K562 (cell line): ENCODE results near the gene SPATA32. TPM values are rescaled to one million over a fixed set of nuclear protein-coding genes. Genes with fewer than 3 reads are reported as not detected.

ENCODE experiments used
- ATAC-seq: fragments of 200-7000 bp; cut with Tn5 transposase; 3 replicates; pipeline ENCODE4 v1.9.1; 2020; ENCODE audit warnings: moderate library complexity
- BruUV-seq: library from RNA; stranded (reverse); fragments of 400-500 nt; replicated peaks from 2 replicates; lab custom pipeline; 2021; lab: Mats Ljungman, UMichigan
- CTCF ChIA-PET: fragments of 300-600 bp; formaldehyde crosslinking; extraction: SDS; loops from one replicate; lab custom pipeline; 2021; ENCODE audit warnings: low intra/inter-chr PET ratio; lab: Yijun Ruan, JAX
- POLR2A ChIA-PET: fragments of 300-600, 350-650 bp; sonication (Branson Sonifier 250); formaldehyde crosslinking; extraction: SDS; loops from one replicate; lab custom pipeline; 2021; ENCODE audit warnings: antibody characterized with exemption, inconsistent platforms; lab: Yijun Ruan, JAX
- DNase-seq, 4 experiments: peaks; one replicate each; pipeline versions ENCODE4 v3.0.0 to v3.0.0-alpha.2; 2011 to 2018; ENCODE audit warnings: low spot score in 3 of 4, mixed read lengths in 3 of 4; ENCODE audit errors: extremely low read depth in 1 of 4
- FAIRE-seq: peaks from 2 replicates; lab custom pipeline; 2011; peaks lifted over from hg19 to GRCh38; lab: Jason Lieb, UNC
- H2AFZ ChIP-seq: 2 replicates; pipeline ENCODE4 v1.6.0; 2011; ENCODE audit warnings: low read depth, low read length, control low read depth, inconsistent platforms
- H3K27ac ChIP-seq: fragments of 200-600 bp; 3 replicates; pipeline ENCODE4 v1.8.0; 2011; ENCODE audit warnings: low read depth, mild to moderate bottlenecking, control low read depth, inconsistent platforms, low read length, moderate library complexity, mixed read lengths; ENCODE audit errors: extremely low read depth
- H3K27me3 ChIP-seq, 2 experiments: fragments of 300-600 bp in 1 of 2; 2 replicates in 1 of 2; 3 replicates in 1 of 2; pipeline versions ENCODE4 v1.6.0 to v1.8.0; 2011; ENCODE audit warnings: inconsistent platforms in 2 of 2, low read length in 2 of 2, mild to moderate bottlenecking in 1 of 2, mixed read lengths in 1 of 2, moderate library complexity in 1 of 2; ENCODE audit not compliant: control insufficient read depth in 2 of 2, insufficient read depth in 2 of 2
- H3K36me3 ChIP-seq: fragments of 300-600 bp; 3 replicates; pipeline ENCODE4 v1.8.0; 2011; ENCODE audit warnings: mild to moderate bottlenecking, low read length, inconsistent platforms; ENCODE audit not compliant: control insufficient read depth, insufficient read depth
- H3K4me1 ChIP-seq, 2 experiments: fragments of 200-600 bp in 1 of 2; replicated peaks in 1 of 2; 2 replicates in 1 of 2; 3 replicates in 1 of 2; pipeline versions ENCODE4 v1.5.1 to v1.8.0; 2011; ENCODE audit warnings: inconsistent platforms in 2 of 2, low read length in 2 of 2, mild to moderate bottlenecking in 1 of 2, mixed read lengths in 1 of 2, moderate library complexity in 1 of 2; ENCODE audit not compliant: control insufficient read depth in 2 of 2, insufficient read depth in 2 of 2
- H3K4me2 ChIP-seq: 2 replicates; pipeline ENCODE4 v1.6.1; 2011; ENCODE audit warnings: low read length, control low read depth, inconsistent platforms, mixed read lengths; ENCODE audit not compliant: insufficient read depth
- H3K4me3 ChIP-seq: fragments of 200-600 bp; sonication (generic), shearing (Covaris generic); 2 replicates; pipeline ENCODE4 v1.5.1; 2016; ENCODE audit warnings: control low read depth, inconsistent platforms
- H3K79me2 ChIP-seq: fragments of 200-600 bp; 3 replicates; pipeline ENCODE4 v1.8.0; 2011; ENCODE audit warnings: low read length, inconsistent platforms; ENCODE audit not compliant: control insufficient read depth, insufficient read depth
- H3K9ac ChIP-seq, 2 experiments: 2 replicates each; pipeline versions ENCODE4 v1.6.0 to v1.6.1; 2011; ENCODE audit warnings: low read depth in 2 of 2, low read length in 2 of 2, control low read depth in 1 of 2, inconsistent platforms in 1 of 2, mild to moderate bottlenecking in 1 of 2, mixed read lengths in 1 of 2; ENCODE audit not compliant: insufficient read depth in 1 of 2
- H3K9me1 ChIP-seq: one replicate; pipeline ENCODE4 v1.6.0; 2011; ENCODE audit warnings: inconsistent platforms, mild to moderate bottlenecking, low read length, moderate library complexity; ENCODE audit not compliant: control insufficient read depth, insufficient read depth
- H3K9me3 ChIP-seq: replicated peaks from 2 replicates; pipeline ENCODE4 v1.5.1; 2011; ENCODE audit warnings: low read depth, low read length, inconsistent platforms; ENCODE audit not compliant: control insufficient read depth, insufficient read depth
- H4K20me1 ChIP-seq: replicated peaks from 2 replicates; pipeline ENCODE4 v1.6.1; 2011; ENCODE audit warnings: low read length, inconsistent platforms, mixed read lengths; ENCODE audit not compliant: control insufficient read depth, insufficient read depth
- BRCA1 ChIP-seq, 2 experiments: fragments of 450-650 bp in 1 of 2; sonication (generic) in 1 of 2; formaldehyde crosslinking in 1 of 2; IDR thresholded peaks; 2 replicates each; pipeline versions ENCODE4 v1.5.0 to v1.6.1; 2017 to 2020; ENCODE audit warnings: mild to moderate bottlenecking in 1 of 2, missing genetic modification reagents in 1 of 2
- DMBX1 ChIP-seq: fragments of 250-450 bp; sonication (Bioruptor Pico); IDR thresholded peaks from 2 replicates; pipeline ENCODE4 v1.8.0; 2022; ENCODE audit warnings: inconsistent platforms, mild to moderate bottlenecking, moderate library complexity, borderline replicate concordance
- FOXK2 ChIP-seq, 2 experiments: fragments of 450-650 bp; IDR thresholded peaks in 1 of 2; conservative IDR thresholded peaks in 1 of 2; 2 replicates each; pipeline ENCODE4 v1.6.1; 2016; ENCODE audit warnings: low read depth in 2 of 2, mild to moderate bottlenecking in 1 of 2
- MAX ChIP-seq: sonication (generic); formaldehyde crosslinking; IDR thresholded peaks from 2 replicates; pipeline ENCODE4 v1.9.0; 2022; ENCODE audit warnings: mild to moderate bottlenecking, missing genetic modification reagents
- PHF21A ChIP-seq: fragments of 450-650 bp; IDR thresholded peaks from 2 replicates; pipeline ENCODE4 v1.6.1; 2017; ENCODE audit warnings: low read depth, borderline replicate concordance
- POLR2G ChIP-seq: fragments of 200-400 bp; formaldehyde crosslinking; IDR thresholded peaks from 2 replicates; pipeline ENCODE4 v1.6.1; 2017; ENCODE audit warnings: low read depth, mild to moderate bottlenecking, antibody characterized with exemption, low read length, moderate library complexity
- RBFOX2 ChIP-seq: fragments of 200-400 bp; formaldehyde crosslinking; IDR thresholded peaks from 2 replicates; pipeline ENCODE4 v1.6.1; 2017; ENCODE audit warnings: low read depth, mild to moderate bottlenecking, low read length, moderate library complexity
- STAG1 ChIP-seq: sonication (generic); formaldehyde crosslinking; IDR thresholded peaks from 2 replicates; pipeline ENCODE4 v1.5.0; 2020; ENCODE audit warnings: missing genetic modification reagents, borderline replicate concordance
- YY1 ChIP-seq, 3 experiments: IDR thresholded peaks; 2 replicates each; pipeline ENCODE4 v1.6.1; 2011; ENCODE audit warnings: low read length in 2 of 3, mild to moderate bottlenecking in 2 of 3, moderate library complexity in 2 of 3, borderline replicate concordance in 1 of 3, control low read depth in 1 of 3, low read depth in 1 of 3; ENCODE audit not compliant: insufficient read depth in 3 of 3, insufficient replicate concordance in 2 of 3, control insufficient read depth in 1 of 3, insufficient read length in 1 of 3; ENCODE audit errors: extremely low read depth in 1 of 3
- WGBS: fragments of 100-300 bp; shearing (Covaris generic); methylation state at CpG from one replicate; pipeline ENCODE4 v1.1.6; 2016; ENCODE audit warnings: low coverage, mixed read lengths; ENCODE audit not compliant: insufficient coverage; ENCODE audit errors: missing lambda C conversion rate; 5-methylcytosine and 5-hydroxymethylcytosine counted together
- in situ Hi-C: fragments of 300-500 bp; cut with MboI; formaldehyde crosslinking; loops from 4 replicates; pipeline ENCODE4 v1.15.0; 2018; ENCODE audit warnings: inconsistent platforms, mixed read lengths
- intact Hi-C: fragments of 100-400 bp; cut with micrococcal nuclease; formaldehyde crosslinking; loops from 2 replicates; pipeline ENCODE4 v1.14.2; 2022
- polyA plus RNA-seq, 8 experiments: library from polyadenylated mRNA; depleted of rRNA in 4 of 8; stranded (reverse) in 5 of 8; unstranded in 3 of 8; fragments of >200 nt; fragmentation: Nextera tagmentation in 2 of 8; fragmentation: Illumina TruSeq in 1 of 8; extraction: Ambion mirVana in 2 of 8; extraction: Trizol in 1 of 8; gene quantifications; 2 replicates each; pipeline versions ENCODE4 v1.2.1 to v1.2.3, GENCODE V29; 2011 to 2014; ENCODE audit warnings: inconsistent platforms in 1 of 8, missing spikeins in 1 of 8
- total RNA-seq, 7 experiments: library from RNA; depleted of rRNA in 6 of 7; stranded (reverse); fragments of >200 nt in 6 of 7; fragmentation: Illumina TruSeq in 2 of 7; extraction: Trizol in 2 of 7; gene quantifications; 2 replicates each; pipeline versions ENCODE4 v1.2.1 to v1.2.3, GENCODE V29; 2011 to 2021; ENCODE audit warnings: low replicate concordance in 1 of 7
- TF ChIP-seq, protein P1 (sequence below), 2 experiments: fragments of 450-650 bp in 1 of 2; sonication (generic) in 1 of 2; formaldehyde crosslinking; conservative IDR thresholded peaks; 2 replicates each; pipeline versions ENCODE4 v1.4.0 to v1.8.1; 2020 to 2022; ENCODE audit warnings: mild to moderate bottlenecking in 1 of 2, missing genetic modification reagents in 1 of 2
- TF ChIP-seq, protein P2 (sequence below): fragments of 450-650 bp; IDR thresholded peaks from 2 replicates; pipeline ENCODE4 v1.6.1; 2017; ENCODE audit warnings: antibody characterized with exemption, mild to moderate bottlenecking

The SPATA32 gene
- total and polyA plus RNA-seq, 9 of the 15 experiments (the other 6 are each of a cell fraction or from before 2014, with no cell fraction given), result 0.03 to 0.06 TPM; not detected in 7

- BruUV-seq, result no TSS peak
- ChIA-PET POLR2A (interaction anchor here (9.0 kb wide), 1 partner anchor 75 kb away, joined by 92 read pairs; the partner anchor contains the start of gene HEXIM1), CTCF (no interaction called here)
- H3K27ac ChIP-seq, result peak overlapping the region; percentile 90
- peak overlapping the region; percentile 77 to 82 for H3K9ac ChIP-seq
- FAIRE-seq, result no peak
- DNase-seq, result no peak
- H3K9me3 ChIP-seq, result no peaks in the 10 kb centered on the region
- no peaks in the 10 kb centered on the region for H4K20me1 ChIP-seq
- no peak for TF ChIP-seq STAG1 (CRISPR knock-in tag)
- TF ChIP-seq, protein P1, sequence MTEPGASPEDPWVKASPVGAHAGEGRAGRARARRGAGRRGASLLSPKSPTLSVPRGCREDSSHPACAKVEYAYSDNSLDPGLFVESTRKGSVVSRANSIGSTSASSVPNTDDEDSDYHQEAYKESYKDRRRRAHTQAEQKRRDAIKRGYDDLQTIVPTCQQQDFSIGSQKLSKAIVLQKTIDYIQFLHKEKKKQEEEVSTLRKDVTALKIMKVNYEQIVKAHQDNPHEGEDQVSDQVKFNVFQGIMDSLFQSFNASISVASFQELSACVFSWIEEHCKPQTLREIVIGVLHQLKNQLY (CRISPR knock-in tag; conservative IDR thresholded peaks at IDR 0.05), result no peak
- TF ChIP-seq DMBX1 (CRISPR knock-in tag), result 0 out of 2 replicates have a peak, but pooled peaks have one; percentile 23
- TF ChIP-seq RBFOX2, result peak; percentile 35; the same call in 1 of the 2 replicates
- TF ChIP-seq PHF21A, result no peak
- 0 out of 2 replicates have a peak, but pooled peaks have one; percentile 34 for TF ChIP-seq MAX (CRISPR knock-in tag)
- TF ChIP-seq FOXK2 (conservative IDR thresholded peaks at IDR 0.05 in 1 of 2, IDR thresholded peaks at IDR 0.05 in 1 of 2; ENCODE audit: low read depth in 2 of 2), result no peak
- TF ChIP-seq, protein P2, sequence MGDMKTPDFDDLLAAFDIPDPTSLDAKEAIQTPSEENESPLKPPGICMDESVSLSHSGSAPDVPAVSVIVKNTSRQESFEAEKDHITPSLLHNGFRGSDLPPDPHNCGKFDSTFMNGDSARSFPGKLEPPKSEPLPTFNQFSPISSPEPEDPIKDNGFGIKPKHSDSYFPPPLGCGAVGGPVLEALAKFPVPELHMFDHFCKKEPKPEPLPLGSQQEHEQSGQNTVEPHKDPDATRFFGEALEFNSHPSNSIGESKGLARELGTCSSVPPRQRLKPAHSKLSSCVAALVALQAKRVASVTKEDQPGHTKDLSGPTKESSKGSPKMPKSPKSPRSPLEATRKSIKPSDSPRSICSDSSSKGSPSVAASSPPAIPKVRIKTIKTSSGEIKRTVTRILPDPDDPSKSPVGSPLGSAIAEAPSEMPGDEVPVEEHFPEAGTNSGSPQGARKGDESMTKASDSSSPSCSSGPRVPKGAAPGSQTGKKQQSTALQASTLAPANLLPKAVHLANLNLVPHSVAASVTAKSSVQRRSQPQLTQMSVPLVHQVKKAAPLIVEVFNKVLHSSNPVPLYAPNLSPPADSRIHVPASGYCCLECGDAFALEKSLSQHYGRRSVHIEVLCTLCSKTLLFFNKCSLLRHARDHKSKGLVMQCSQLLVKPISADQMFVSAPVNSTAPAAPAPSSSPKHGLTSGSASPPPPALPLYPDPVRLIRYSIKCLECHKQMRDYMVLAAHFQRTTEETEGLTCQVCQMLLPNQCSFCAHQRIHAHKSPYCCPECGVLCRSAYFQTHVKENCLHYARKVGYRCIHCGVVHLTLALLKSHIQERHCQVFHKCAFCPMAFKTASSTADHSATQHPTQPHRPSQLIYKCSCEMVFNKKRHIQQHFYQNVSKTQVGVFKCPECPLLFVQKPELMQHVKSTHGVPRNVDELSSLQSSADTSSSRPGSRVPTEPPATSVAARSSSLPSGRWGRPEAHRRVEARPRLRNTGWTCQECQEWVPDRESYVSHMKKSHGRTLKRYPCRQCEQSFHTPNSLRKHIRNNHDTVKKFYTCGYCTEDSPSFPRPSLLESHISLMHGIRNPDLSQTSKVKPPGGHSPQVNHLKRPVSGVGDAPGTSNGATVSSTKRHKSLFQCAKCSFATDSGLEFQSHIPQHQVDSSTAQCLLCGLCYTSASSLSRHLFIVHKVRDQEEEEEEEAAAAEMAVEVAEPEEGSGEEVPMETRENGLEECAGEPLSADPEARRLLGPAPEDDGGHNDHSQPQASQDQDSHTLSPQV, result peak; percentile 45; the same call in 1 of the 2 replicates
- TF ChIP-seq POLR2G, result peak; percentile 46; the same call in 1 of the 2 replicates
- no peak for TF ChIP-seq BRCA1 (IDR thresholded peaks at IDR 0.05)
- 0 out of 2 replicates have a peak, but pooled peaks have one; percentile 65 for TF ChIP-seq BRCA1 (CRISPR knock-in tag; IDR thresholded peaks at IDR 0.05)
- peak in 1 of 3 experiments; percentile 11 for TF ChIP-seq YY1 (IDR thresholded peaks at IDR 0.05; ENCODE audit: borderline replicate concordance in 1 of 3, control insufficient read depth in 1 of 3, extremely low read depth in 1 of 3, insufficient read depth in 3 of 3, insufficient read length in 1 of 3, insufficient replicate concordance in 2 of 3, low read depth in 1 of 3, low read length in 2 of 3)
- TF ChIP-seq, all 486 proteins: peak for 7
- Histone ChIP-seq H3K4me2 (peak overlapping the region; percentile 82), H3K4me3 (peak overlapping the region; percentile 20; the same call in 1 of the 2 replicates), H3K27me3 (no peaks in the 10 kb centered on the region), H2AFZ (no peak overlapping the region), H3K4me1 (peaks cover 75 to 91% of the 10 kb centered on the region in 2 experiments), H3K36me3 (no peaks in the 10 kb centered on the region), H3K9me1 (no peaks in the 10 kb centered on the region), H3K79me2 (peaks cover 75% of the 10 kb centered on the region)
- ATAC-seq, result no peak
- in situ Hi-C loops, result no loop called here
- intact Hi-C loops, result no loop called here
- WGBS, result 53% methylated on average over 6 of the region's 7 CpGs
Observed at GRCh38 chr17:45225051-45225700, 36.7 kb downstream of the SPATA32 start.
